HepG2 (cell line): Measurements from ENCODE around the gene OAF. TPM values are rescaled to one million over a fixed set of nuclear protein-coding genes. Genes with fewer than 3 reads are reported as not detected.
A peak's percentile ranks its signal among the peaks of the same experiment; 100 is the strongest.

Experiments
- ARNTL ChIP-seq: sonication (generic); formaldehyde crosslinking; IDR thresholded peaks from 2 replicates; pipeline ENCODE4 v1.4.0; 2020; ENCODE audit warnings: mild to moderate bottlenecking, missing genetic modification reagents
- DPF2 ChIP-seq: sonication (generic); formaldehyde crosslinking; IDR thresholded peaks from 2 replicates; pipeline ENCODE4 v1.4.0; 2020; ENCODE audit warnings: mild to moderate bottlenecking, low read depth, missing genetic modification reagents, borderline replicate concordance
- ELF3 ChIP-seq: IDR thresholded peaks from 2 replicates; pipeline ENCODE4 v1.6.1; 2016; ENCODE audit warnings: missing genetic modification reagents, missing compliant biosample characterization
- HHEX ChIP-seq: IDR thresholded peaks from 2 replicates; pipeline ENCODE4 v1.6.1; 2016; ENCODE audit warnings: control low read depth
- HNRNPLL ChIP-seq: fragments of 200-400 bp; formaldehyde crosslinking; IDR thresholded peaks from 2 replicates; pipeline ENCODE4 v1.6.1; 2017; ENCODE audit warnings: mild to moderate bottlenecking, low read depth, low read length; ENCODE audit not compliant: poor library complexity, severe bottlenecking
- ISL2 ChIP-seq: sonication (generic); formaldehyde crosslinking; IDR thresholded peaks from 2 replicates; pipeline ENCODE4 v1.5.0; 2020; ENCODE audit warnings: missing genetic modification reagents
- JDP2 ChIP-seq: sonication (generic); formaldehyde crosslinking; IDR thresholded peaks from 2 replicates; pipeline ENCODE4 v1.8.1; 2022; ENCODE audit warnings: missing genetic modification reagents, borderline replicate concordance
- MAZ ChIP-seq, 2 experiments: sonication (generic) in 1 of 2; formaldehyde crosslinking in 1 of 2; IDR thresholded peaks; 2 replicates each; pipeline versions ENCODE4 v1.5.0 to v1.6.1; 2012 to 2020; ENCODE audit warnings: low read depth in 2 of 2, mild to moderate bottlenecking in 2 of 2, borderline replicate concordance in 1 of 2, improper control_type of control experiment in 1 of 2, low read length in 1 of 2, missing genetic modification reagents in 1 of 2, moderate library complexity in 1 of 2
- NFE2L1 ChIP-seq: sonication (generic); formaldehyde crosslinking; IDR thresholded peaks from 2 replicates; pipeline ENCODE4 v1.4.0; 2020; ENCODE audit warnings: missing genetic modification reagents, mild to moderate bottlenecking, borderline replicate concordance
- PAWR ChIP-seq: sonication (generic); formaldehyde crosslinking; IDR thresholded peaks from 2 replicates; pipeline ENCODE4 v1.4.0; 2020; ENCODE audit warnings: missing genetic modification reagents, mild to moderate bottlenecking, borderline replicate concordance
- STAG1 ChIP-seq: sonication (generic); formaldehyde crosslinking; IDR thresholded peaks from 2 replicates; pipeline ENCODE4 v1.4.0; 2020; ENCODE audit warnings: missing genetic modification reagents
- ZNF235 ChIP-seq: sonication (generic); formaldehyde crosslinking; IDR thresholded peaks from 2 replicates; pipeline ENCODE4 v1.8.1; 2023; ENCODE audit warnings: mild to moderate bottlenecking, missing genetic modification reagents, borderline replicate concordance
- ZNF292 ChIP-seq: sonication (generic); formaldehyde crosslinking; IDR thresholded peaks from 2 replicates; pipeline ENCODE4 v1.8.1; 2022; ENCODE audit warnings: mild to moderate bottlenecking, low read depth, missing genetic modification reagents, borderline replicate concordance
- ZNF674 ChIP-seq: sonication (generic); formaldehyde crosslinking; IDR thresholded peaks from 2 replicates; pipeline ENCODE4 v1.5.0; 2020; ENCODE audit warnings: low read depth, mild to moderate bottlenecking, missing genetic modification reagents
- ZNF678 ChIP-seq: sonication (generic); formaldehyde crosslinking; IDR thresholded peaks from 2 replicates; pipeline ENCODE4 v1.4.0; 2020; ENCODE audit warnings: mild to moderate bottlenecking, missing genetic modification reagents
- polyA plus RNA-seq, 8 experiments: library from polyadenylated mRNA; depleted of rRNA in 3 of 8; stranded (reverse) in 7 of 8; unstranded in 1 of 8; fragments of >200 nt; fragmentation: Illumina TruSeq in 4 of 8; extraction: Trizol in 4 of 8; gene quantifications; 2 replicates each; pipeline versions ENCODE4 v1.2.1 to v1.2.3, GENCODE V29; 2011 to 2016; ENCODE audit warnings: low read depth in 4 of 8, missing spikeins in 1 of 8, mixed read lengths in 1 of 8; ENCODE audit not compliant: insufficient read depth in 1 of 8
- total RNA-seq, 5 experiments: library from RNA; depleted of rRNA; stranded (reverse); fragments of >200 nt; fragmentation: Illumina TruSeq; extraction: Trizol; gene quantifications; 2 replicates each; pipeline ENCODE4 v1.2.3, GENCODE V29; 2016; ENCODE audit warnings: low read depth in 1 of 5
- TF ChIP-seq, protein P1 (sequence below): sonication (generic); formaldehyde crosslinking; IDR thresholded peaks from 2 replicates; pipeline ENCODE4 v1.8.1; 2023; ENCODE audit warnings: mild to moderate bottlenecking, moderate library complexity, missing genetic modification reagents
- TF ChIP-seq, protein P2 (sequence below): sonication (generic); formaldehyde crosslinking; IDR thresholded peaks from 2 replicates; pipeline ENCODE4 v1.8.0; 2023; ENCODE audit warnings: mild to moderate bottlenecking, missing genetic modification reagents
- TF ChIP-seq, protein P3 (sequence below): sonication (generic); formaldehyde crosslinking; IDR thresholded peaks from 2 replicates; pipeline ENCODE4 v1.4.0; 2020; ENCODE audit warnings: missing genetic modification reagents
- TF ChIP-seq, protein P4 (sequence below): IDR thresholded peaks from 2 replicates; pipeline ENCODE4 v1.6.1; 2012; ENCODE audit warnings: inconsistent platforms
- TF ChIP-seq, protein P5 (sequence below): IDR thresholded peaks from 2 replicates; pipeline ENCODE4 v1.6.1; 2016; ENCODE audit warnings: low read depth, control low read depth
- TF ChIP-seq, protein P6 (sequence below): sonication (generic); formaldehyde crosslinking; IDR thresholded peaks from 2 replicates; pipeline ENCODE4 v1.4.0; 2020; ENCODE audit warnings: missing genetic modification reagents, borderline replicate concordance

The OAF gene
- total and polyA plus RNA-seq, 2 of the 13 experiments (the other 11 are each of a cell fraction or from before 2014, with no cell fraction given) = 63.7 to 94.6 TPM

DNA sequence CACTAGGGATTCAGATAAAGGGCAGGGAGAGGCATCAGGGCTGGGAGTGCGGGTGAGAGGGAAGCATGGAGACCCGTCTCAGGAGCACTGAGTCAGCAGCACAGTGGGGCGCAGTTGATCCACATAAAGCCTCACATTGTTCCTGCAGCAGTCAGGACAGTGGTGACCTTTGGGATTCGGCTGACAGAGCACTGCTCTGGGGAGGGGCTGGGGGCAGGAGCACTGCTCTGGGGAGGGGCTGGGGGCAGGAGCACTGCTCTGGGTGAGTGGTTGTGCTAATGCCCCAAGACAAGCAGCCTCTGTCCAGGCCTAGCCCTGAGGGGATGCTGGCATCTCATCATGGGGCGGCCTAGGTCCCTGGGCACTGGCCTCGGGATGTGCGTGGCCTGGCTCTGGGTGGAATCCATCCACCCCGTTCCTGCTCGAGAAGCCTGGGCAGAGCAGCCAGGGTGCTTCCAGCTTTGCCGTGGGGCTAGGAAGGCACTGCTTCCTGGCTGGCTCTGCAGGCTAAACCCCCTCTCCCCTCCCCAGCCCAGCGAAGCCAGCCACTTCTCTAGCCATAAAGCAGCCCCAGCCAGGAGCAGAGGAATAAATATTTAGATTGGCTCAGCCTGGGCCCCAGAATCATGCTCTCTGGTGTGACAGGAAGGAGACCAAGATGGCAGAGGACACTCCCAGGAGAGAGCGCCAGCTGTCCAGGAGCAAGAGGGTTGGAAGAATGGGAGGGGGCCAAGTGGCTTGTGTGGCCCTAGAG is 7.3 kb downstream of the OAF start (continued):
- TF ChIP-seq, protein P1, sequence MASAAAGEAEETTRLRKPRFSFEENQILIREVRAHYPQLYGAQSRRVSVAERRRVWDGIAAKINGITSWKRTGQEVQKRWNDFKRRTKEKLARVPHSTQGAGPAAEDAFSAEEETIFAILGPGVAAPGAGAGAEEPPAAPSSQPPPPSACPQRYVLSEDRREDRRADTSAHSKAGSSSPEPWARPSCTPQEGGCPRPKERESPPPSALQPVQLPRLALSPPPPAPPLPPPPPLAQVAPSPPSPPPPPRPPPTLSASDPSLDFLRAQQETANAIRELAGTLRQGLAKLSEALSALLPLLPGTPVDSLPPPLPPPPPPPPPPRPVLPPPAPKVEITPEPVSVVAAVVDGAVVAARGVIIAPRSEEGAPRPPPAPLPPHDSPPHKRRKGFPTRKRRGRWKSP = no peak
- TF ChIP-seq ZNF235 (CRISPR knock-in tag) = no peak
- TF ChIP-seq, protein P2, sequence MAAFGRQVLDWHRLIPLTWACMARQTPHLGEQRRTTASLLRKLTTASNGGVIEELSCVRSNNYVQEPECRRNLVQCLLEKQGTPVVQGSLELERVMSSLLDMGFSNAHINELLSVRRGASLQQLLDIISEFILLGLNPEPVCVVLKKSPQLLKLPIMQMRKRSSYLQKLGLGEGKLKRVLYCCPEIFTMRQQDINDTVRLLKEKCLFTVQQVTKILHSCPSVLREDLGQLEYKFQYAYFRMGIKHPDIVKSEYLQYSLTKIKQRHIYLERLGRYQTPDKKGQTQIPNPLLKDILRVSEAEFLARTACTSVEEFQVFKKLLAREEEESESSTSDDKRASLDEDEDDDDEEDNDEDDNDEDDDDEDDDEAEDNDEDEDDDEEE (CRISPR knock-in tag) = no peak
- TF ChIP-seq, protein P3, sequence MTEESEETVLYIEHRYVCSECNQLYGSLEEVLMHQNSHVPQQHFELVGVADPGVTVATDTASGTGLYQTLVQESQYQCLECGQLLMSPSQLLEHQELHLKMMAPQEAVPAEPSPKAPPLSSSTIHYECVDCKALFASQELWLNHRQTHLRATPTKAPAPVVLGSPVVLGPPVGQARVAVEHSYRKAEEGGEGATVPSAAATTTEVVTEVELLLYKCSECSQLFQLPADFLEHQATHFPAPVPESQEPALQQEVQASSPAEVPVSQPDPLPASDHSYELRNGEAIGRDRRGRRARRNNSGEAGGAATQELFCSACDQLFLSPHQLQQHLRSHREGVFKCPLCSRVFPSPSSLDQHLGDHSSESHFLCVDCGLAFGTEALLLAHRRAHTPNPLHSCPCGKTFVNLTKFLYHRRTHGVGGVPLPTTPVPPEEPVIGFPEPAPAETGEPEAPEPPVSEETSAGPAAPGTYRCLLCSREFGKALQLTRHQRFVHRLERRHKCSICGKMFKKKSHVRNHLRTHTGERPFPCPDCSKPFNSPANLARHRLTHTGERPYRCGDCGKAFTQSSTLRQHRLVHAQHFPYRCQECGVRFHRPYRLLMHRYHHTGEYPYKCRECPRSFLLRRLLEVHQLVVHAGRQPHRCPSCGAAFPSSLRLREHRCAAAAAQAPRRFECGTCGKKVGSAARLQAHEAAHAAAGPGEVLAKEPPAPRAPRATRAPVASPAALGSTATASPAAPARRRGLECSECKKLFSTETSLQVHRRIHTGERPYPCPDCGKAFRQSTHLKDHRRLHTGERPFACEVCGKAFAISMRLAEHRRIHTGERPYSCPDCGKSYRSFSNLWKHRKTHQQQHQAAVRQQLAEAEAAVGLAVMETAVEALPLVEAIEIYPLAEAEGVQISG (CRISPR knock-in tag) = no peak
- peak; percentile 39; the same call in 1 of the 2 replicates for TF ChIP-seq STAG1 (CRISPR knock-in tag)
- TF ChIP-seq ZNF674 (CRISPR knock-in tag) = no peak
- peak; percentile 66; the same call in 1 of the 2 replicates for TF ChIP-seq ZNF292 (CRISPR knock-in tag)
- TF ChIP-seq HNRNPLL = no peak
- 0 out of 2 replicates have a peak, but pooled peaks have one; percentile 12 for TF ChIP-seq ISL2 (CRISPR knock-in tag)
- no peak for TF ChIP-seq NFE2L1 (CRISPR knock-in tag)
- TF ChIP-seq JDP2 (CRISPR knock-in tag) = no peak
- TF ChIP-seq, protein P4, sequence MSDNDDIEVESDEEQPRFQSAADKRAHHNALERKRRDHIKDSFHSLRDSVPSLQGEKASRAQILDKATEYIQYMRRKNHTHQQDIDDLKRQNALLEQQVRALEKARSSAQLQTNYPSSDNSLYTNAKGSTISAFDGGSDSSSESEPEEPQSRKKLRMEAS = peak; percentile 47; the same call in 1 of the 2 replicates
- TF ChIP-seq ZNF678 (CRISPR knock-in tag) = no peak
- peak; percentile 65 for TF ChIP-seq MAZ (IDR thresholded peaks at IDR 0.05; ENCODE audit: borderline replicate concordance, low read depth, low read length)
- no peak for TF ChIP-seq MAZ (CRISPR knock-in tag; IDR thresholded peaks at IDR 0.05; ENCODE audit: low read depth)
- no peak for TF ChIP-seq ARNTL
- peak; percentile 34; the same call in 1 of the 2 replicates for TF ChIP-seq ELF3 (CRISPR knock-in tag)
- TF ChIP-seq DPF2 (CRISPR knock-in tag) = no peak
- TF ChIP-seq PAWR = no peak
- no peak for TF ChIP-seq HHEX (CRISPR knock-in tag)
- TF ChIP-seq, protein P5, sequence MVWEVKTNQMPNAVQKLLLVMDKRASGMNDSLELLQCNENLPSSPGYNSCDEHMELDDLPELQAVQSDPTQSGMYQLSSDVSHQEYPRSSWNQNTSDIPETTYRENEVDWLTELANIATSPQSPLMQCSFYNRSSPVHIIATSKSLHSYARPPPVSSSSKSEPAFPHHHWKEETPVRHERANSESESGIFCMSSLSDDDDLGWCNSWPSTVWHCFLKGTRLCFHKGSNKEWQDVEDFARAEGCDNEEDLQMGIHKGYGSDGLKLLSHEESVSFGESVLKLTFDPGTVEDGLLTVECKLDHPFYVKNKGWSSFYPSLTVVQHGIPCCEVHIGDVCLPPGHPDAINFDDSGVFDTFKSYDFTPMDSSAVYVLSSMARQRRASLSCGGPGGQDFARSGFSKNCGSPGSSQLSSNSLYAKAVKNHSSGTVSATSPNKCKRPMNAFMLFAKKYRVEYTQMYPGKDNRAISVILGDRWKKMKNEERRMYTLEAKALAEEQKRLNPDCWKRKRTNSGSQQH = no peak
- TF ChIP-seq, protein P6, sequence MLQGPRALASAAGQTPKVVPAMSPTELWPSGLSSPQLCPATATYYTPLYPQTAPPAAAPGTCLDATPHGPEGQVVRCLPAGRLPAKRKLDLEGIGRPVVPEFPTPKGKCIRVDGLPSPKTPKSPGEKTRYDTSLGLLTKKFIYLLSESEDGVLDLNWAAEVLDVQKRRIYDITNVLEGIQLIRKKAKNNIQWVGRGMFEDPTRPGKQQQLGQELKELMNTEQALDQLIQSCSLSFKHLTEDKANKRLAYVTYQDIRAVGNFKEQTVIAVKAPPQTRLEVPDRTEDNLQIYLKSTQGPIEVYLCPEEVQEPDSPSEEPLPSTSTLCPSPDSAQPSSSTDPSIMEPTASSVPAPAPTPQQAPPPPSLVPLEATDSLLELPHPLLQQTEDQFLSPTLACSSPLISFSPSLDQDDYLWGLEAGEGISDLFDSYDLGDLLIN (CRISPR knock-in tag) = no peak
